Lower leg skin (tissue), 4 donors: Measurements from ENCODE around the gene SNX33. TPM values are rescaled to one million over a fixed set of nuclear protein-coding genes. Genes with fewer than 3 reads are reported as not detected.

Source experiments
- total RNA-seq, 4 donors: library from RNA; depleted of rRNA; stranded (reverse); fragments of >200 nt; gene quantifications; one replicate each; pipeline ENCODE4 v1.1.0, GENCODE V29; 2016

SNX33 gene
- total RNA-seq, 4 donors from 2014 or later, result 24.8 to 40.5 (median 35.5) TPM

Other genes with a start within 250 kb of the SNX33 start
- gene SIN3A, start 196.2 kb upstream of the SNX33 start, total RNA-seq, result 10 to 100 TPM; 47.1 to 68.8 (median 49.6) TPM
- 10 to 100 TPM in 3 of 4 donors, 1 to 10 TPM in 1; 7.3 to 15.5 (median 10.8) TPM for gene PTPN9, start 68.6 kb upstream of the SNX33 start, total RNA-seq
- 10 to 100 TPM; 16.5 to 19.7 (median 18.1) TPM for gene SNUPN, start 22.2 kb upstream of the SNX33 start, total RNA-seq
- gene IMP3, start 7.7 kb upstream of the SNX33 start, total RNA-seq, result 100 to 1,000 TPM; 161 to 204 (median 185) TPM
- gene CSPG4, start 64.9 kb downstream of the SNX33 start, total RNA-seq, result 10 to 100 TPM in 2 of 4 donors, 1 to 10 TPM in 2; 9.1 to 28.7 (median 10.5) TPM
- 10 to 100 TPM; 17.2 to 18.3 (median 17.6) TPM for gene UBE2Q2, start 195.5 kb downstream of the SNX33 start, total RNA-seq